Right cardiac atrium (tissue), 5 donors: Measurements from ENCODE around the gene KRT6C. TPM values are rescaled to one million over a fixed set of nuclear protein-coding genes. Genes with fewer than 3 reads are reported as not detected.
"Not testable (repeated sequence)": the region's sequence is repeated elsewhere in the genome, so short reads cannot be mapped to it uniquely, and the experiment has no call there.

Experiments
- ATAC-seq, 2 donors: fragments of 200-7000 bp; cut with Tn5 transposase; one replicate each; pipeline versions ENCODE4 v1.8.0 to v1.9.1; 2020; ENCODE audit warnings: moderate library complexity in 2 of 2, mild to moderate bottlenecking in 1 of 2
- DNase-seq, 3 donors: peaks; one replicate each; pipeline ENCODE4 v3.0.0-alpha.2; 2020
- H3K27ac ChIP-seq: one replicate; pipeline ENCODE4 v1.5.1; 2013; ENCODE audit warnings: mild to moderate bottlenecking, low read length, control low read depth, moderate library complexity
- H3K27me3 ChIP-seq: one replicate; pipeline ENCODE4 v1.6.1; 2013; ENCODE audit not compliant: control insufficient read depth, insufficient read depth
- H3K4me1 ChIP-seq: one replicate; pipeline ENCODE4 v1.6.1; 2013; ENCODE audit warnings: low read length; ENCODE audit not compliant: control insufficient read depth, insufficient read depth
- H3K4me3 ChIP-seq: one replicate; pipeline ENCODE4 v1.5.1; 2013; ENCODE audit warnings: low read length, control low read depth
- H3K9me3 ChIP-seq: one replicate; pipeline ENCODE4 v1.6.1; 2013; ENCODE audit warnings: low read length; ENCODE audit not compliant: control insufficient read depth
- WGBS: extraction: QIAGEN DNeasy Blood & Tissue Kit; methylation state at CpG from one replicate; pipeline ENCODE4 v1.1.7; 2013; 5-methylcytosine and 5-hydroxymethylcytosine counted together
- intact Hi-C, 4 donors: fragments of 100-400 bp; cut with DNase I; formaldehyde crosslinking; loops; one replicate each; pipeline versions ENCODE4 v1.11.0 to v1.14.0; 2022 to 2023
- polyA plus RNA-seq: library from polyadenylated mRNA; stranded (reverse); fragments of 200-250 nt; gene quantifications from one replicate; pipeline ENCODE4 v1.2.3, GENCODE V29; 2013
- total RNA-seq, 4 donors: library from RNA; stranded (reverse); fragmentation: NEBNext Ultra II Directional; extraction: Animal tissue kit (Norgen Biotek cat#: 25700); gene quantifications; one replicate each; pipeline ENCODE4 v1.2.1, GENCODE V29; 2021
- donor health status: healthy with polysubstance abuse.
- donor health status: DM: no; HTN: yes; CAD: no.
- donor health status: DM: no; HTN: no; CAD: no.
- donor health status: DM: no; HTN: yes; CAD: no; lungs with severe emphysema.
- donor health status: DM: yes; HTN: yes; CAD: no.

The KRT6C gene
- total and polyA plus RNA-seq, 5 donors: not detected

GRCh38 chr12:52515927-52516831 is 42.6 kb upstream of the KRT6C start:
- ATAC-seq (no peak), DNase-seq (no peak)
- no peaks in the 10 kb centered on the region for H3K4me1 ChIP-seq
- H3K27ac ChIP-seq: no peak overlapping the region
- WGBS: 86% methylated on average over 15 of the region's 15 CpGs
- intact Hi-C loops: no loop called here
- no peaks in the 10 kb centered on the region for H3K27me3 ChIP-seq
- no peak overlapping the region for H3K4me3 ChIP-seq
- H3K9me3 ChIP-seq: no peaks in the 10 kb centered on the region

- Histone ChIP-seq H3K27me3 (no peaks in the 10 kb centered on the region), H3K4me3 (no peak overlapping the region), H3K27ac (no peak overlapping the region), H3K9me3 (no peaks in the 10 kb centered on the region), H3K4me1 (no peaks in the 10 kb centered on the region)
- no peak for ATAC-seq
- intact Hi-C loops: no loop called here
- no peak for DNase-seq
- 94% methylated on average over 1 of the region's 1 CpG for WGBS
These were observed 41.7 kb upstream of the KRT6C start for GRCh38 chr12:52515319-52515646.

GRCh38 chr12:52514471-52515318 is 41.1 kb upstream of the KRT6C start:
- ATAC-seq (no peak), DNase-seq (no peak)
- intact Hi-C loops: no loop called here
- H3K27me3 ChIP-seq: no peaks in the 10 kb centered on the region
- 88% methylated on average over 14 of the region's 14 CpGs for WGBS
- no peak overlapping the region for H3K4me3 ChIP-seq
- no peaks in the 10 kb centered on the region for H3K9me3 ChIP-seq
- no peaks in the 10 kb centered on the region for H3K4me1 ChIP-seq
- H3K27ac ChIP-seq: no peak overlapping the region

- Histone ChIP-seq H3K9me3 (no peaks in the 10 kb centered on the region), H3K4me3 (no peak overlapping the region), H3K27ac (no peak overlapping the region), H3K27me3 (no peaks in the 10 kb centered on the region), H3K4me1 (no peaks in the 10 kb centered on the region)
- ATAC-seq (no peak), DNase-seq (no peak)
- 89% methylated on average over 6 of the region's 6 CpGs for WGBS
- intact Hi-C loops: no loop called here
These were observed 40.1 kb upstream of the KRT6C start for GRCh38 chr12:52513736-52514135.

GRCh38 chr12:52508211-52508610 is 34.6 kb upstream of the KRT6C start:
- no peaks in the 10 kb centered on the region for H3K27me3 ChIP-seq
- ATAC-seq (no peak), DNase-seq (no peak)
- intact Hi-C loops: loop anchor here in 3 of 4 donors (10.0 kb wide), 1 partner anchor 133 kb away; no protein-coding TSS in a partner anchor
- no peak overlapping the region for H3K27ac ChIP-seq
- no peak overlapping the region for H3K4me3 ChIP-seq
- WGBS: 81% methylated on average over 5 of the region's 5 CpGs
- H3K9me3 ChIP-seq: no peaks in the 10 kb centered on the region
- H3K4me1 ChIP-seq: peaks cover 2% of the 10 kb centered on the region

- peaks cover 2% of the 10 kb centered on the region for H3K4me1 ChIP-seq
- DNase-seq: no peak
- H3K27ac ChIP-seq: no peak overlapping the region
- no peaks in the 10 kb centered on the region for H3K9me3 ChIP-seq
- intact Hi-C loops: loop anchor here in 3 of 4 donors (10.0 kb wide), 1 partner anchor 132 kb away; no protein-coding TSS in a partner anchor
- ATAC-seq: peak; percentile 55 to 75
- no peaks in the 10 kb centered on the region for H3K27me3 ChIP-seq
- no peak overlapping the region for H3K4me3 ChIP-seq
- WGBS: 35% methylated on average over 4 of the region's 4 CpGs
These were observed 33.5 kb upstream of the KRT6C start for GRCh38 chr12:52506858-52507715.

- ATAC-seq (no peak), DNase-seq (no peak)
- WGBS: 89% methylated on average over 1 of the region's 1 CpG
- no peaks in the 10 kb centered on the region for H3K9me3 ChIP-seq
- intact Hi-C loops: loop anchor here in 3 of 4 donors (10.0 kb wide), 1 partner anchor 128 kb away; no protein-coding TSS in a partner anchor
- H3K4me3 ChIP-seq: no peak overlapping the region
- H3K27me3 ChIP-seq: no peaks in the 10 kb centered on the region
- peaks cover 2% of the 10 kb centered on the region for H3K4me1 ChIP-seq
- no peak overlapping the region for H3K27ac ChIP-seq
These were observed 29.3 kb upstream of the KRT6C start for GRCh38 chr12:52502877-52503276.

- Histone ChIP-seq H3K4me1 (no peaks in the 10 kb centered on the region), H3K27me3 (no peaks in the 10 kb centered on the region), H3K4me3 (no peak overlapping the region), H3K9me3 (no peaks in the 10 kb centered on the region), H3K27ac (no peak overlapping the region)
- intact Hi-C loops: loop anchor here in 3 of 4 donors (10.0 kb wide), 1 partner anchor 127 kb away; no protein-coding TSS in a partner anchor
- ATAC-seq (no peak), DNase-seq (no peak)
- 90% methylated on average over 7 of the region's 7 CpGs for WGBS
These were observed 27.9 kb upstream of the KRT6C start for GRCh38 chr12:52501490-52501889.

GRCh38 chr12:52500574-52500973 is 27.0 kb upstream of the KRT6C start:
- ATAC-seq, H3K4me3 ChIP-seq, H3K9me3 ChIP-seq, H3K4me1 ChIP-seq, H3K27ac ChIP-seq, DNase-seq, H3K27me3 ChIP-seq: not testable (repeated sequence)
- WGBS: 83% methylated on average over 6 of the region's 6 CpGs
- intact Hi-C loops: loop anchor here in 3 of 4 donors (10.0 kb wide), 1 partner anchor 126 kb away; no protein-coding TSS in a partner anchor

GRCh38 chr12:52499806-52500560 is 26.4 kb upstream of the KRT6C start:
- no peaks in the 10 kb centered on the region for H3K27me3 ChIP-seq
- no peak overlapping the region for H3K4me3 ChIP-seq
- no peak overlapping the region for H3K27ac ChIP-seq
- WGBS: 80% methylated on average over 5 of the region's 5 CpGs
- ATAC-seq (no peak), DNase-seq (no peak)
- intact Hi-C loops: loop anchor here in 3 of 4 donors (10.0 kb wide), 1 partner anchor 125 kb away; no protein-coding TSS in a partner anchor
- no peaks in the 10 kb centered on the region for H3K9me3 ChIP-seq
- no peaks in the 10 kb centered on the region for H3K4me1 ChIP-seq
